Hepatocyte (in vitro differentiated cells): Measurements from ENCODE around the gene STEAP3. TPM values are rescaled to one million over a fixed set of nuclear protein-coding genes. Genes with fewer than 3 reads are reported as not detected.

Experiments used
- DNase-seq: peaks from one replicate; pipeline ENCODE4 v3.0.0-alpha.2; 2016; ENCODE audit warnings: low spot score
- H2AFZ ChIP-seq: fragments of 200-600 bp; sonication (generic); 2 replicates; pipeline ENCODE4 v1.6.0; 2016; ENCODE audit warnings: antibody characterized with exemption, mild to moderate bottlenecking
- H3K27ac ChIP-seq: fragments of 200-600 bp; sonication (generic); 2 replicates; pipeline ENCODE4 v1.5.1; 2016; ENCODE audit warnings: mild to moderate bottlenecking
- H3K27me3 ChIP-seq: fragments of 200-600 bp; sonication (generic); 2 replicates; pipeline ENCODE4 v1.6.1; 2016
- H3K36me3 ChIP-seq: fragments of 200-600 bp; sonication (generic); replicated peaks from 2 replicates; pipeline ENCODE4 v1.5.1; 2016; ENCODE audit warnings: low read depth; ENCODE audit not compliant: insufficient read depth
- H3K4me1 ChIP-seq: fragments of 200-600 bp; sonication (generic); 2 replicates; pipeline ENCODE4 v1.5.1; 2016; ENCODE audit warnings: mild to moderate bottlenecking, moderate library complexity; ENCODE audit not compliant: insufficient read depth
- H3K4me2 ChIP-seq: fragments of 200-600 bp; sonication (generic); 2 replicates; pipeline ENCODE4 v1.6.0; 2016
- H3K4me3 ChIP-seq: fragments of 200-600 bp; sonication (generic); 2 replicates; pipeline ENCODE4 v1.5.1; 2016; ENCODE audit warnings: mild to moderate bottlenecking
- H3K79me2 ChIP-seq: fragments of 200-600 bp; sonication (generic); 2 replicates; pipeline ENCODE4 v1.6.0; 2017; ENCODE audit warnings: mild to moderate bottlenecking
- H3K9me2 ChIP-seq: fragments of 200-600 bp; sonication (generic); replicated peaks from 2 replicates; pipeline ENCODE4 v1.6.0; 2017; ENCODE audit warnings: mild to moderate bottlenecking; ENCODE audit not compliant: insufficient read depth
- H3K9me3 ChIP-seq: fragments of 200-600 bp; sonication (generic); 2 replicates; pipeline ENCODE4 v1.5.1; 2016; ENCODE audit warnings: low read depth, mild to moderate bottlenecking
- H4K20me1 ChIP-seq: fragments of 200-600 bp; sonication (generic); 2 replicates; pipeline ENCODE4 v1.6.0; 2016; ENCODE audit warnings: mild to moderate bottlenecking; ENCODE audit not compliant: insufficient read depth, poor library complexity, severe bottlenecking
- EZH2 ChIP-seq: fragments of 200-600 bp; sonication (generic); IDR thresholded peaks from 2 replicates; pipeline ENCODE4 v1.6.1; 2016; ENCODE audit warnings: antibody characterized with exemption, mild to moderate bottlenecking, borderline replicate concordance
- EZH2phosphoT487 ChIP-seq: fragments of 200-600 bp; sonication (generic); IDR thresholded peaks from one replicate; pipeline ENCODE4 v1.6.1; 2018; ENCODE audit warnings: antibody characterized with exemption, mild to moderate bottlenecking, low read depth, moderate library complexity; ENCODE audit not compliant: unreplicated experiment, severe bottlenecking
- WGBS: methylation state at CpG from one replicate; pipeline ENCODE4 v1.1.6; 2016; ENCODE audit warnings: low lambda C conversion rate; ENCODE audit errors: missing lambda C conversion rate; 5-methylcytosine and 5-hydroxymethylcytosine counted together
- polyA plus RNA-seq: library from polyadenylated mRNA; unstranded; fragments of >200 nt; fragmentation: Nextera tagmentation; extraction: Ambion mirVana; gene quantifications from 2 replicates; pipeline ENCODE4 v1.2.1, GENCODE V29; 2016
- total RNA-seq: library from RNA; depleted of rRNA; stranded (reverse); fragments of >200 nt; gene quantifications from 2 replicates; pipeline ENCODE4 v1.2.3, GENCODE V29; 2014
- TF ChIP-seq, protein P1 (sequence below): fragments of 200-600 bp; sonication (generic); IDR thresholded peaks from 2 replicates; pipeline ENCODE4 v1.5.1; 2016; ENCODE audit warnings: antibody characterized with exemption, mild to moderate bottlenecking; ENCODE audit not compliant: poor library complexity

The STEAP3 gene
- total and polyA plus RNA-seq, 2 experiments from 2014 or later, result 11.2 to 12.0 TPM

DNA sequence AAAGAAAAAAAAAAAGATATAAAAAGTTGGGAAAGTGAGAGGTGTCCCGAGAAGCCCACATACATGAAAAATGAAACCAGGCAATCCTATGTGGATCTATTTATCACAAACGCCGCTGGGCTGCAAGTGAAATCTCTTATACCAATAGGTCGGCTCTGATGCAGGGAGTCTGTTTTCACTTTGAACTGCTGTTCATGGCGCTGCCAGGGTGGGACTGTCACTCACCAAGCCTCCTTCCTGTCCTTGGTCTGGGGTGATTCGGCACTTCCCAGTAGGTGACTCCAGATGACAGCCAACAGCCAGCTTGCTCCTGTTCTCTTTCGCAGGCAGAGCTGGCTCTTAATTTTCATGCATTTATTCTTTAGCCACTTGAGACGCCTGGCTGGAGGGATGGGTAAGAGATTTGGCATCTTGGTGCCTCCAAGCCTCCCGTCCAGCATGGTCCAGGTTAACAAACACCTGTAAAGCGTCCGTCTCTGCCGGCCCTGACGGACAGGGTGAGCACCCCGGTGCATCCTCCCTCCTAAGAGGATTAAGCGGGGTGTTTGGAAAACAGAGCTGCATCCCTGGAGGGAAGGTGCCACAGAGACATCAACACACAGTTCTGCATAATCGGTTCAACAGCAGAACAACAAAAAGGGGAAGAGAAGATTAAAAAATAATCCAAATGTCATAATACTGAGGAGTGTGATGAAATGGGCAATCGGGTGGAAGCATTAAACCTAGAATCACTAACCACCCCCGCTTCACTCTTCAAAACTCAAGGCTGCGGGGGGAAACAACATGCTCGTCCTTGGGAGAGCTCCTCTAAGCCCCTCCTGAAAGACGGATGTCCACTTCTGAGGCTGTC lies 58.7 kb downstream of the STEAP3 start:
- no peak for DNase-seq
- no peaks in the 10 kb centered on the region for H3K79me2 ChIP-seq
- H4K20me1 ChIP-seq, result no peaks in the 10 kb centered on the region
- 82% methylated on average over 21 of the region's 21 CpGs for WGBS
- H3K9me2 ChIP-seq, result no peaks in the 10 kb centered on the region
- H2AFZ ChIP-seq, result no peak overlapping the region
- no peak overlapping the region for H3K4me3 ChIP-seq
- H3K27me3 ChIP-seq, result no peaks in the 10 kb centered on the region
- no peaks in the 10 kb centered on the region for H3K9me3 ChIP-seq
- H3K27ac ChIP-seq, result no peak overlapping the region
- H3K4me2 ChIP-seq, result no peak overlapping the region
- no peak for TF ChIP-seq EZH2phosphoT487
- H3K4me1 ChIP-seq, result no peaks in the 10 kb centered on the region
- no peaks in the 10 kb centered on the region for H3K36me3 ChIP-seq

DNA sequence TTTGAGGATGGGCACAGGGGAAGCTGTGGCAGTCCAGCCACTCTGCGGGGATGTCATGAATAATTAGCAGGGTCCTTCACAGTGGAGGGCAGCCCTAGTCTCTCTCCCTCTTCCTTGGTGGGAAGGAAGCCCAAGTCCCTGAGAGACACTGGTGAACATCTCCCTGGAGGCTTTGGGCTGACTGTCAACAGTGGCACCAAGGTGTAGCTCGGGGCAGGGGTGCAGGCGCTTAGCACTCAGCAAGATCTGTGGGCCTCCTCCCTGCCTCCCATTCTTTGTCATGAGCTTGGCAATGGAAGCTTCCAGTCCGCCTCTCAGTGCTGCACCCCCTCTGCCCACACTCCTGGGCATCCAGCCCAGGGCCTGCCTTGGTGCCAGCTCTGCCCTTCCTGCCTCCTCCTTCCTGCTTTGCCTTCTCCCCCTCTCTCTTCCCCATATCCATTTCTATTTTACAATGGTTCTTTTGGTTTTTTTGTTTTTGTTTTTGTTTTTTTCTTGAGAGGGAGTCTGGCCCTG lies 59.4 kb downstream of the STEAP3 start:
- no peaks in the 10 kb centered on the region for H3K4me1 ChIP-seq
- H3K27ac ChIP-seq, result no peak overlapping the region
- H3K4me2 ChIP-seq, result no peak overlapping the region
- DNase-seq, result no peak
- no peaks in the 10 kb centered on the region for H3K27me3 ChIP-seq
- 93% methylated on average over 4 of the region's 4 CpGs for WGBS
- no peaks in the 10 kb centered on the region for H3K9me3 ChIP-seq
- no peak overlapping the region for H3K4me3 ChIP-seq
- H3K36me3 ChIP-seq, result no peaks in the 10 kb centered on the region
- no peaks in the 10 kb centered on the region for H3K9me2 ChIP-seq
- TF ChIP-seq, protein P1, sequence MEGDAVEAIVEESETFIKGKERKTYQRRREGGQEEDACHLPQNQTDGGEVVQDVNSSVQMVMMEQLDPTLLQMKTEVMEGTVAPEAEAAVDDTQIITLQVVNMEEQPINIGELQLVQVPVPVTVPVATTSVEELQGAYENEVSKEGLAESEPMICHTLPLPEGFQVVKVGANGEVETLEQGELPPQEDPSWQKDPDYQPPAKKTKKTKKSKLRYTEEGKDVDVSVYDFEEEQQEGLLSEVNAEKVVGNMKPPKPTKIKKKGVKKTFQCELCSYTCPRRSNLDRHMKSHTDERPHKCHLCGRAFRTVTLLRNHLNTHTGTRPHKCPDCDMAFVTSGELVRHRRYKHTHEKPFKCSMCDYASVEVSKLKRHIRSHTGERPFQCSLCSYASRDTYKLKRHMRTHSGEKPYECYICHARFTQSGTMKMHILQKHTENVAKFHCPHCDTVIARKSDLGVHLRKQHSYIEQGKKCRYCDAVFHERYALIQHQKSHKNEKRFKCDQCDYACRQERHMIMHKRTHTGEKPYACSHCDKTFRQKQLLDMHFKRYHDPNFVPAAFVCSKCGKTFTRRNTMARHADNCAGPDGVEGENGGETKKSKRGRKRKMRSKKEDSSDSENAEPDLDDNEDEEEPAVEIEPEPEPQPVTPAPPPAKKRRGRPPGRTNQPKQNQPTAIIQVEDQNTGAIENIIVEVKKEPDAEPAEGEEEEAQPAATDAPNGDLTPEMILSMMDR, result no peak
- TF ChIP-seq EZH2phosphoT487 (no peak), EZH2 (no peak)
- no peaks in the 10 kb centered on the region for H3K79me2 ChIP-seq
- no peak overlapping the region for H2AFZ ChIP-seq
- no peaks in the 10 kb centered on the region for H4K20me1 ChIP-seq

GRCh38 chr2:119283873-119284331 lies 60.3 kb downstream of the STEAP3 start:
- H3K4me2 ChIP-seq, result no peak overlapping the region
- no peak overlapping the region for H2AFZ ChIP-seq
- TF ChIP-seq, protein P1, result no peak
- TF ChIP-seq EZH2, result no peak
- no peak for TF ChIP-seq EZH2phosphoT487
- H3K4me3 ChIP-seq, result no peak overlapping the region
- 95% methylated on average over 10 of the region's 10 CpGs for WGBS
- H3K4me1 ChIP-seq, result no peaks in the 10 kb centered on the region
- no peaks in the 10 kb centered on the region for H3K79me2 ChIP-seq
- no peaks in the 10 kb centered on the region for H3K9me3 ChIP-seq
- no peak for DNase-seq
- H3K9me2 ChIP-seq, result no peaks in the 10 kb centered on the region
- H3K36me3 ChIP-seq, result no peaks in the 10 kb centered on the region
- H3K27me3 ChIP-seq, result no peaks in the 10 kb centered on the region
- no peak overlapping the region for H3K27ac ChIP-seq
- H4K20me1 ChIP-seq, result no peaks in the 10 kb centered on the region

GRCh38 chr2:119286661-119287060 lies 63.0 kb downstream of the STEAP3 start:
- Histone ChIP-seq H3K9me2 (no peaks in the 10 kb centered on the region), H3K9me3 (no peaks in the 10 kb centered on the region), H3K79me2 (no peaks in the 10 kb centered on the region), H3K4me3 (no peak overlapping the region), H2AFZ (no peak overlapping the region), H3K4me2 (no peak overlapping the region), H3K36me3 (no peaks in the 10 kb centered on the region), H4K20me1 (no peaks in the 10 kb centered on the region), H3K4me1 (no peaks in the 10 kb centered on the region), H3K27me3 (no peaks in the 10 kb centered on the region), H3K27ac (no peak overlapping the region)
- WGBS, result 89% methylated on average over 8 of the region's 8 CpGs
- TF ChIP-seq, protein P1, result no peak
- TF ChIP-seq EZH2, result no peak
- TF ChIP-seq EZH2phosphoT487, result no peak
- DNase-seq, result no peak
